A549 (cell line): ENCODE data around the gene GAPDHS. TPM values are rescaled to one million over a fixed set of nuclear protein-coding genes. Genes with fewer than 3 reads are reported as not detected.

Source experiments
- ATAC-seq, 2 experiments: fragments of 200-7000 bp in 1 of 2; fragments of >200 bp in 1 of 2; cut with Nextera tagmentation in 1 of 2; cut with Tn5 transposase in 1 of 2; 3 replicates each; pipeline versions ENCODE4 v1.8.0 to v1.9.1; 2018 to 2020; ENCODE audit warnings: mild to moderate bottlenecking in 1 of 2, moderate library complexity in 1 of 2
- CTCF ChIA-PET: fragments of 300-600 bp; sonication (Branson Sonifier 250); formaldehyde crosslinking; extraction: SDS; loops from one replicate; lab custom pipeline; 2021; ENCODE audit warnings: antibody characterized with exemption, inconsistent platforms; lab: Yijun Ruan, JAX
- POLR2A ChIA-PET: fragments of 350-600 bp; formaldehyde crosslinking; extraction: SDS; loops from one replicate; lab custom pipeline; 2021; ENCODE audit warnings: antibody characterized with exemption, inconsistent platforms; lab: Yijun Ruan, JAX
- DNase-seq, 2 experiments: peaks; one replicate each; pipeline versions ENCODE4 v3.0.0 to v3.0.0-alpha.2; 2011 to 2016; ENCODE audit warnings: low read depth in 1 of 2, low spot score in 1 of 2
- FAIRE-seq: peaks from 2 replicates; lab custom pipeline; 2011; peaks lifted over from hg19 to GRCh38; lab: Jason Lieb, UNC
- H3K27ac ChIP-seq, 2 experiments: fragments of >200 bp; sonication (Bioruptor Twin); formaldehyde crosslinking; 3 replicates each; pipeline ENCODE4 v1.5.1; 2016 to 2017
- H3K4me1 ChIP-seq: fragments of >200 bp; sonication (Bioruptor Twin); formaldehyde crosslinking; 3 replicates; pipeline ENCODE4 v1.6.1; 2016
- H3K4me2 ChIP-seq: fragments of >200 bp; sonication (Bioruptor Twin); formaldehyde crosslinking; 3 replicates; pipeline ENCODE4 v1.6.1; 2016
- H3K4me3 ChIP-seq: fragments of >200 bp; sonication (Bioruptor Twin); formaldehyde crosslinking; 3 replicates; pipeline ENCODE4 v1.5.1; 2016
- H3K9me3 ChIP-seq: fragments of >200 bp; sonication (Bioruptor Twin); formaldehyde crosslinking; 3 replicates; pipeline ENCODE4 v1.6.1; 2016
- ATOH8 ChIP-seq: fragments of 250-450 bp; sonication (Bioruptor Pico); IDR thresholded peaks from 2 replicates; pipeline ENCODE4 v1.5.0; 2020; ENCODE audit warnings: low read depth, mild to moderate bottlenecking, moderate library complexity
- BCL3 ChIP-seq: fragments of >200 bp; sonication (Bioruptor Twin); formaldehyde crosslinking; IDR thresholded peaks from 3 replicates; pipeline ENCODE4 v1.6.1; 2016
- BHLHE40 ChIP-seq: IDR thresholded peaks from 2 replicates; pipeline ENCODE4 v1.6.1; 2012; ENCODE audit warnings: low read depth, low read length, inconsistent platforms
- CEBPB ChIP-seq, 2 experiments: fragments of >200 bp in 1 of 2; sonication (Bioruptor Twin) in 1 of 2; formaldehyde crosslinking in 1 of 2; IDR thresholded peaks; 2 replicates each; pipeline ENCODE4 v1.6.1; 2012 to 2016
- CHD4 ChIP-seq: fragments of 200-600 bp; sonication (generic); IDR thresholded peaks from 2 replicates; pipeline ENCODE4 v1.6.1; 2016; ENCODE audit warnings: antibody characterized with exemption, mild to moderate bottlenecking, borderline replicate concordance
- E2F6 ChIP-seq: IDR thresholded peaks from 2 replicates; pipeline ENCODE4 v1.6.1; 2012; ENCODE audit warnings: low read depth, borderline replicate concordance
- EHMT2 ChIP-seq: fragments of 200-600 bp; sonication (generic); IDR thresholded peaks from 2 replicates; pipeline ENCODE4 v1.6.1; 2016; ENCODE audit warnings: antibody characterized with exemption, low read depth, mild to moderate bottlenecking, moderate library complexity
- EP300 ChIP-seq, 2 experiments: fragments of >200 bp; sonication (Bioruptor Twin); formaldehyde crosslinking; IDR thresholded peaks; 2 replicates in 1 of 2; 3 replicates in 1 of 2; pipeline ENCODE4 v1.6.1; 2016 to 2017
- ESRRA ChIP-seq: fragments of 150-350 bp; IDR thresholded peaks from 2 replicates; pipeline ENCODE4 v1.6.1; 2014; ENCODE audit warnings: mild to moderate bottlenecking, low read length, borderline replicate concordance
- FOXS1 ChIP-seq: fragments of 250-450 bp; sonication (Bioruptor Pico); IDR thresholded peaks from 2 replicates; pipeline ENCODE4 v1.5.0; 2020; ENCODE audit warnings: mild to moderate bottlenecking, moderate library complexity
- GATA3 ChIP-seq: IDR thresholded peaks from 2 replicates; pipeline ENCODE4 v1.6.1; 2012; ENCODE audit warnings: borderline replicate concordance
- HES2 ChIP-seq: fragments of >200 bp; sonication (Bioruptor Twin); formaldehyde crosslinking; IDR thresholded peaks from 2 replicates; pipeline ENCODE4 v1.6.1; 2016
- HMGXB4 ChIP-seq: fragments of 250-450 bp; sonication (Bioruptor Pico); IDR thresholded peaks from 2 replicates; pipeline ENCODE4 v1.5.0; 2021; ENCODE audit warnings: mild to moderate bottlenecking, moderate library complexity, borderline replicate concordance
- HOXA7 ChIP-seq: fragments of 250-450 bp; sonication (Bioruptor Pico); IDR thresholded peaks from 2 replicates; pipeline ENCODE4 v1.5.0; 2020; ENCODE audit warnings: mild to moderate bottlenecking, moderate library complexity
- HOXB5 ChIP-seq: fragments of 250-450 bp; sonication (Bioruptor Pico); IDR thresholded peaks from 2 replicates; pipeline ENCODE4 v1.5.0; 2020; ENCODE audit warnings: mild to moderate bottlenecking, moderate library complexity
- JUN ChIP-seq, 2 experiments: fragments of >200 bp; sonication (Bioruptor Twin); formaldehyde crosslinking; IDR thresholded peaks; 2 replicates in 1 of 2; 3 replicates in 1 of 2; pipeline ENCODE4 v1.6.1; 2016 to 2017
- KDM1A ChIP-seq: fragments of 200-600 bp; sonication (generic); IDR thresholded peaks from 2 replicates; pipeline ENCODE4 v1.6.1; 2016; ENCODE audit warnings: low read depth, mild to moderate bottlenecking
- KDM5A ChIP-seq: fragments of 200-600 bp; sonication (generic); IDR thresholded peaks from 2 replicates; pipeline ENCODE4 v1.6.1; 2016; ENCODE audit warnings: antibody characterized with exemption, mild to moderate bottlenecking
- MAX ChIP-seq: IDR thresholded peaks from 2 replicates; pipeline ENCODE4 v1.6.1; 2012
- MAZ ChIP-seq: fragments of 150-350 bp; IDR thresholded peaks from 2 replicates; pipeline ENCODE4 v1.6.1; 2014; ENCODE audit warnings: antibody characterized with exemption, low read depth, low read length, borderline replicate concordance
- RARB ChIP-seq: fragments of 250-450 bp; sonication (Bioruptor Pico); IDR thresholded peaks from 2 replicates; pipeline ENCODE4 v1.8.0; 2021; ENCODE audit warnings: mild to moderate bottlenecking, moderate library complexity
- RFX5 ChIP-seq: fragments of 450-650 bp; IDR thresholded peaks from 2 replicates; pipeline ENCODE4 v1.7.1; 2014; ENCODE audit warnings: antibody characterized with exemption, mild to moderate bottlenecking, moderate library complexity
- TFCP2L1 ChIP-seq: fragments of 250-450 bp; sonication (Bioruptor Pico); IDR thresholded peaks from 2 replicates; pipeline ENCODE4 v1.5.0; 2021; ENCODE audit warnings: mild to moderate bottlenecking
- ZC3H11A ChIP-seq: fragments of 450-650 bp; IDR thresholded peaks from 2 replicates; pipeline ENCODE4 v1.6.1; 2014; ENCODE audit warnings: antibody characterized with exemption, mild to moderate bottlenecking
- ZFP36 ChIP-seq: fragments of 450-650 bp; IDR thresholded peaks from 2 replicates; pipeline ENCODE4 v1.6.1; 2014; ENCODE audit warnings: borderline replicate concordance; ENCODE audit not compliant: partially characterized antibody
- WGBS: methylation state at CpG from one replicate; pipeline ENCODE4 v1.1.6; 2017; ENCODE audit errors: missing lambda C conversion rate; 5-methylcytosine and 5-hydroxymethylcytosine counted together
- polyA plus RNA-seq, 4 experiments: library from polyadenylated mRNA; depleted of rRNA in 3 of 4; stranded (reverse); fragments of >200 nt; fragmentation: RNase III in 1 of 4; extraction: RNeasy Plus Mini Kit Qiagen cat#74134 plus additional on column Dnase treatment in 1 of 4; gene quantifications; 2 replicates in 3 of 4; 3 replicates in 1 of 4; pipeline ENCODE4 v1.2.3, GENCODE V29; 2011 to 2017

Gene GAPDHS
- polyA plus RNA-seq, 2 of the 4 experiments (the other 2 are of a cell fraction) = not detected

GRCh38 chr19:35552534-35553384 lies 19.5 kb downstream of the GAPDHS start (continued):
- TF ChIP-seq MAX (no peak), HMGXB4 (CRISPR knock-in tag) (no peak), HOXB5 (CRISPR knock-in tag) (no peak), GATA3 (no peak)

GRCh38 chr19:35553385-35554000 lies 20.2 kb downstream of the GAPDHS start:
- ChIA-PET POLR2A (no interaction called here), CTCF (interaction anchor here (0.7 to 3.0 kb wide), 2 partner anchors 12 to 43 kb away, joined by 3 to 22 read pairs; no protein-coding TSS in a partner anchor)
- 57% methylated on average over 14 of the region's 14 CpGs for WGBS
- TF ChIP-seq MAZ = no peak
- TF ChIP-seq GATA3 = no peak
- TF ChIP-seq ZFP36 = no peak
- TF ChIP-seq TFCP2L1 (CRISPR knock-in tag) = no peak
- TF ChIP-seq HOXA7 (CRISPR knock-in tag) = no peak
- no peak for TF ChIP-seq JUN (IDR thresholded peaks at IDR 0.05)
- TF ChIP-seq BHLHE40 = no peak
- no peak for TF ChIP-seq HES2
- no peak for TF ChIP-seq RFX5
- TF ChIP-seq RARB (CRISPR knock-in tag) = no peak
- H3K4me1 ChIP-seq = 0 out of 3 replicates have a peak, but pooled peaks cover 4% of the 10 kb centered on the region
- H3K9me3 ChIP-seq = no peaks in the 10 kb centered on the region
- H3K27ac ChIP-seq = no peak overlapping the region
- no peak overlapping the region for H3K4me3 ChIP-seq
- no peak for ATAC-seq
- DNase-seq = no peak
- H3K4me2 ChIP-seq = no peak overlapping the region
- FAIRE-seq = no peak

- DNase-seq = no peak
- no peak for ATAC-seq
- no peak overlapping the region for H3K27ac ChIP-seq
- no peak for FAIRE-seq
- no peak overlapping the region for H3K4me2 ChIP-seq
- H3K9me3 ChIP-seq = no peaks in the 10 kb centered on the region
- H3K4me1 ChIP-seq = 0 out of 3 replicates have a peak, but pooled peaks cover 6% of the 10 kb centered on the region
- 44% methylated on average over 5 of the region's 5 CpGs for WGBS
- ChIA-PET POLR2A (no interaction called here), CTCF (interaction anchor here (0.7 to 3.2 kb wide), 3 partner anchors 11 to 58 kb away, joined by 3 to 29 read pairs (median 22); partner anchors contain the start of gene HAUS5)
- H3K4me3 ChIP-seq = no peak overlapping the region
- no peak for TF ChIP-seq KDM5A
- TF ChIP-seq EP300 (IDR thresholded peaks at IDR 0.05) = no peak
- TF ChIP-seq CEBPB (IDR thresholded peaks at IDR 0.05) = no peak
- no peak for TF ChIP-seq ZC3H11A
- TF ChIP-seq EHMT2 = no peak
- TF ChIP-seq ATOH8 (CRISPR knock-in tag) = no peak
- TF ChIP-seq FOXS1 (CRISPR knock-in tag) = no peak
- TF ChIP-seq ESRRA = no peak
- no peak for TF ChIP-seq E2F6
- no peak for TF ChIP-seq BCL3
- no peak for TF ChIP-seq KDM1A
- no peak for TF ChIP-seq CHD4
- no peak for TF ChIP-seq HMGXB4 (CRISPR knock-in tag)
Observed at GRCh38 chr19:35554076-35554475, 20.8 kb downstream of the GAPDHS start.
